CD4-positive, alpha-beta T cell treated with Interleukin-10 for 1 hour (primary cell): ENCODE measurements around the gene PUS7.
"Not testable (repeated sequence)": the region's sequence is repeated elsewhere in the genome, so short reads cannot be mapped to it uniquely, and the experiment has no call there.

Experiments used
- DNase-seq: peaks from one replicate; pipeline ENCODE4 v3.0.0-alpha.2; 2020

Gene PUS7

DNA sequence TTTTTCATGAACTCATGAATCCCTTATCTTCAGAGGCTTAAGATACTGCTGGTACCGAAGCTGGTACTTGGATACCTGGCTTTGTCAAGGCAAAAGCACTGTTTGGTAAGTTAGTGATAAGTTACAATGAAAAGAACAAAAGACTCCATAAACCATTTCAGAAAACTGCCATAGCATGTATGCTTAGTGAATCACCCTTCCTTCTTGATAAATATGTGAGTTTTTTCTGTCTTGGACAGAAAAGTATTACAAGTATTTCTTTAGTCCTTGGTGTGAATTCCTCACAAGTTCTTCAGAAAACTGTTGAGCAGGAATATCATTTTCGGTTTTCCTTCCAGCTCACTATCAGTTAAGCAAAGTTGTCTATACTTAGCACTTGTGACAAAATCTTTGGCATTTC lies 25.6 kb downstream of the PUS7 start:
- no peak for DNase-seq

GRCh38 chr7:105493923-105494315 lies 28.2 kb downstream of the PUS7 start:
- DNase-seq = no peak

DNA sequence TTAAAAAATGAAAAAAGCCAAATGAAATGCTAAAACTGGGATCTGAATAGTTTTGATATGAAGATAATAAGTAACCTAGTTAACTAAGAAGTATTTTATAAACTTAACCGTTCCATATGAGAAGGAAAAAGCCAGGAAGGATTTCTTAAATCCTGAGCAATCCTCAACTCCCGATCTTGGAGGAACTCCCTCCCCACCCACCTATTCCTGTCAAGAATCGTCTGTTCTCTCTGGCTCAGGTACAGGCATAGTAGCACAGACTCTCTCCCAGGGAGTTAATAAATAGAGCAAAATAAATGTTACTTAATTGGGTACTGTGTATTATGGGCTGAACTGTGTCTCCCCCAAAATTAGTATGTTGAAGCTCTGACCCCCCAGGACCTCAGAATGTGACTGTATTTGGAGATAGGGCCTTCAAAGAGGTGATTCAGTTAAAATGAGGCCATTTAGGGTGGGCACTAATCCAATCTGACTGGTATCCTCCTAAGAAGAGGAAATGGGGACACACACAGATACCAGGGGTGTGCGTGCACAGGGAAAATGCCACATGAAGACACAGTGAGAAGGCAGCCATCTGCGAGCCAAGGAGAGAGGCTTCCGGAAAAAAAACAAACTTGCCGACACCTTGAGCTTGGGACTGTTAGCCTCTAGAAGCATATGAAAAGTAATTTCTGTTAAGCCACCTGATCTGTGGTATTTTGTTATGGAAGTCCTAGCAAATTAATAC lies 28.7 kb downstream of the PUS7 start:
- DNase-seq = no peak

DNA sequence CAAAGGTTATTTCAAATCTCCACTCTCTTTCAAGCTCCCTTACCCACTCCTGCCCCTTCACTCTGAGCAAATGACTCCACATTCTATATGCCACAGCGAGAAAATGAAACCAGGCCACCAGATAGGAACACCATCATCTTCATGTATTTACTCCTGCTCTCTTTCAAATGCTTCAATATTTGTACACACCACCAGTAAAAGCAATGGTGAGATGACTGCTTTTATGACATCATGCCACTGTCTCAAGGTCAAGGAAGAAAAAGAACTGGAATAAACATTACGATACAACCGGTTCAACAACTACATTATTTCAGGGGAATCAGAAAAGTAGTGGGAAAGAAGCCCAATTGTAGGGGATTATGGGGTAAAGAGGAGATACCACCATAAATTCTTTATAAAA lies 32.7 kb downstream of the PUS7 start:
- DNase-seq = no peak

- DNase-seq = peak; percentile 40
Measured at GRCh38 chr7:105487579-105488571, 34.2 kb downstream of the PUS7 start.

DNA sequence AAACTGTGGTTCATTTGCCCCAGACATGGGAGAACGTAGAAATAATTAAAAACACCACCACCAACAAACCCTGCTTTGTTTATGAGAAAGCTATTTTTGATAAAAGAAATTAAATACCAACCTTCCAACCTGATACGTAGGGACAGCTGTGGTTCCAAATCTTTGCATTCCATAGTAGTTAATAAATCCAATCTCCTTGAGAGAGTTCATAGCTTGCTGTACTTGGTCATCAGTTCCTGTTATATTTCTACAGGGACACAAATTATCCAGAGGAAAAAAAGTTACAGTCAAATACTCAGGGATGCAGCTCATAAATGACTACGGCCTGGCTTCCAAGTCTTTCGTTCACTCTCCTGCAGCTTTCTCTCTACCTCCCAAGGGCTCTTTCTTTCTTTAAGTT lies 41.1 kb downstream of the PUS7 start:
- no peak for DNase-seq

- no peak for DNase-seq
Measured at GRCh38 chr7:105478606-105479005, 43.5 kb downstream of the PUS7 start.

DNA sequence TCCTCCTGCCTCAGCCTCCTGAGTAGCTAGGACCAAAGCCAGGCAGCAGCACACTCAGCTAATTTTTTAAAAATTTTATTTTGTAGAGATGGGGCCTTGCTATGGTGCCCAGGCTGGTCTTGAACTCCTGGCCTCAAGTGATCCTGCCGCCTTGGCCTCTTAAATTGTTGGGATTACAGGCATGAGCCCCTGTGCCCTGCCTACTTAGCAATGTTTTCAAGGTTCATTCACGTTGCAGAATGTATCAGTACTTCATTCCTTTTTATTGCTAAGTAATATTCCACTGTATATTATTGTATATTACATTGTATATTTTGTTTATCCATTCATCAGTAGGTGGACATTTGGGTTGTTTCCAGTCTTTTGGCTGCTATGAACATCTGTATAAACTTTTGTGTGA lies 44.2 kb downstream of the PUS7 start:
- no peak for DNase-seq

DNA sequence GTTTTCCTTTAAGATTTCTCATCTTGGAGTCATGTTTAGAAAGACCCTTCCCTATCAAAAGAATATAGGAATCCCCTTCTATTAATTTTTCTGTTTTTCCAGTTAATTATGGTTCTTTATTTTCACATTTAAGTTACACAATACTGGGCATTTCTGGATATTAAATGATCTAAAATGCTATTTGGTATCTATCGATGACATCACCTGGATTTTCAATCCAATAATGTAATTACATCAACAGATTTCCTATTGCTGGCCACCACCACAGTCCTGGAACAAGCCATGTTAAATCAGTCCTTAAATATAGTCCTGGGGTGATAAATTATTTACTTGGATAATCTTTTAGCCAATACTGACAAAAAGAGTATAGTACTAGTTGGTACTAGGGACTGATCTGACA lies 48.0 kb downstream of the PUS7 start:
- no peak for DNase-seq

- DNase-seq = no peak
Measured at GRCh38 chr7:105473163-105473562, 48.9 kb downstream of the PUS7 start.

DNA sequence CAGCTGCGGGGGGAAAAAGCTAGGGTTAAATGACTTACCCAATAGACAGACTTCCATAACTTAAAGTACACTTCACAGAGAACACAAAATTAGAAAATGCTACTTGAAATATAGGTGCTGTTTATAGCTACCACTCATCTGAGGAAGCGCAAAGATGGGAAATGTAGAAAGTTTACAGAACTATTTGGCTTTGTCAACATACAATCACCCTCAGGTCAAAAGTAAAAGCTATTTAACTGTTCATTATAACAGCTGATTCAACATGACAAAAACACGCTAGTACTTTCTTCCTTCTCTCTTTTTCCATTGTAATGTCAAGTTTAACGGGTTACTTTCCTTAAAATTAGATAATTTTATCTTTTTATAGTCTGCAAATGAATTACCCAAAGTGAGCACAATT lies 51.2 kb downstream of the PUS7 start:
- no peak for DNase-seq

DNA sequence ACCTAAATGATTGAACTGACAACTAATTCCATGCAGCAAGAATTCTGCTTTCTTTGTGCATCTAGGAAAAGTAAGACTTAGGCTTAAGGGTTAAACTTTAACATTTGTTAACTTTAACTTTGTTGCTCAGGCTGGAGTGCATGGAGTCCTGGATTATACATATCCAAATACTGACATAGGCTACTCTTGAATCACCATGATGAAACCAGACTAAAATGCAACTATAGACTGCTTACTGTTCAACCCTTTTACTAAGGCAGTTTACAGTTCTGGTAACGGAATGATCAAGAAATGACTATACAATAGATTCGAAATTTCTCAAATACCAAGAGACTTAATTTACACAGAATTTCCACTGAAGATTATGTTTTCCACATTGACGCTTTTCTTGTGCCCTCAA lies 52.0 kb downstream of the PUS7 start:
- DNase-seq = no peak

DNA sequence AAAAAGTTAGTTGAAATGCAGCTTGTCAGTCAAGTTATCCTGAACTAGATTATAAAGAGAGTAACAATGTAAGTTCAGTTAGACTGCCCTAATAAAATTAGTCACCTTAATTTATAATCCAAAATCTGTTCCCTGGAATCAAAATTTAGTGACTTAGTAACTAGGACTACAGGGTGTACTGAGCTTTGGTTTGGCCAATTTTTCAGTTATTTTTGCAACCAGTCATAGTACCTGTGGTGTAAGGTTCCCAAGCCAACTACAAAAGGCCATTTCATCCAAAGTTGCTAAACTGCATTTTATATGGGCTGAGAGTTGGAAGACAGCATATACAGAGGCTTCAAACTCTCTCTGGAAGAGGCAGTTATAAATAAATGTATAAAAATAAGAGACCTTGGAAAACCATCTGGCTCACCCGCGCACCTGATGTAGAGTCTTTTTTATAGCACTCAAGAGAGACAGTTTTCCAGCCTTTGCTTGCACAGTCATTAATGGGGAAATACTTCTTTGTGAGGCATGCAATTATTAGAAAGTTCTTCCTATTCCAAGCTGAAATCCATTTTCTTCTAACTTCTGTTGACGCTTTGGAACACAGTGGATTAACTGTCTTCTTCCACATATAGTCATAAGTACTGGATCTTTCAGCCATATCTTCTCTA lies 59.2 kb downstream of the PUS7 start:
- DNase-seq = no peak

DNA sequence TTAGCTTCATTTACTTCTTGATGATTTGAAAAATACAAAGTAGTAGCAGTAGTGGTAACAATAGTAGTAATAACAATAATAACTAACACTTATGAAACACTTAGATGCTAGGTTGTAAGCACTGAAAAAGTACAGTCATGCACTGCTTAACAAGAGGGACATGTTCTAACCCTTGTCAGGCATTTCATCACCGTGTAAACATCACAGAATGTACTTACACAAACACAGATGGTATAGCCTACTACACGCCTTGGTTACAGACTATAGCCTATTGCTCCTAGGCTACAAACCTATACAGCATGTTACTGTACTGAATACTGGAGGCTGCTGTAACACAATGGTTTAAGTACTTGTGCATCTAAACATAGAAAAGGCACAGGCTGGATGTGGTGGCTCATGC lies 60.6 kb downstream of the PUS7 start:
- no peak for DNase-seq

DNA sequence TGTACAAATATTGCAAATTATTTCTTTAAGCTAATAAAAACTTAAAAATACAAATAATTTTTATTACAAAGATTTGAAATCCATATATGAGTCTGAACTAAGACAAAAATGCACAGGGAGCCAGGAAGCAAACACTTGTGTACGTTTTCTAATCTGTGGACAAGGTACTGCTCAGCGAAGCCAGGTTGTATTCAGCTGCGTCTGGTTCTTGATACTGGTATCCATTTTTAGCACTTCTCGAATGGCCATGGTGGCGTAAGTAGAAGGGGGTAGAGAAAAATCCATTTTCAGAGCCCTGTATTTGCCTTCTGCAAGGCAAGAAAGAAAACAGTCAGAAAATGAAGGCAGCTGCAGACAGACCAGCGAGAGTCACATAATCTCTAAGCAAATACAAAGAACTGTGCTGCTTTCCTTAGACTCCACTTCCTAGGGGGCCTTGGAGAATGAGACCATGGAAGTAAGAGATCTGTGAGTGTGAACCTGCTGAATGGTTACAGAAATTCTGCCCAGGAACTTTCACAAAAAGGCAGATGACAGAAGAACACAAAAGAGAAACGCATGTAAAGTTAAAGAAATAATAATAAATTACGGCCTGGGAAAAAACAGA lies 64.3 kb downstream of the PUS7 start:
- DNase-seq = no peak

- DNase-seq = no peak
Measured at GRCh38 chr7:105454921-105455320, 67.2 kb downstream of the PUS7 start.

GRCh38 chr7:105454095-105454747 lies 67.8 kb downstream of the PUS7 start:
- DNase-seq = no peak

DNA sequence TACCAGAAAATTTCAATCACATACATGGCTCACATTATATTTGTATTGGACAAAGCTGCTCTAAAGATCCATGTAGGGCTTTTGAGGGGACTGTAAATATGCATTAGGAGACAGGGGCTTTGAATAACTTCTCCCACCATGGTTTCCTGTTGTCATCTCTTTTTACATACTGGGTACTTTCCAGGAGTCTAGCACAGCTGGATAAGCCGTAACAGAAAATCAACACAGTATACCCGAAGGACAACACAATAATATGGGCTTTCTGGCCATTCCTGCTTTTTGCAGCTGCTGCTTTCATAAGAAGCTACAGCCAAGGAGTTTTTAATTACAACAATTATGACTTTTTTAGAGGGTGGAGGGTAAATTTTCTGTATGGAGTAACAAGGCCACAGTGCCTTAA lies 70.0 kb downstream of the PUS7 start:
- DNase-seq = no peak

GRCh38 chr7:105450870-105451269 lies 71.2 kb downstream of the PUS7 start:
- not testable (repeated sequence) for DNase-seq

DNA sequence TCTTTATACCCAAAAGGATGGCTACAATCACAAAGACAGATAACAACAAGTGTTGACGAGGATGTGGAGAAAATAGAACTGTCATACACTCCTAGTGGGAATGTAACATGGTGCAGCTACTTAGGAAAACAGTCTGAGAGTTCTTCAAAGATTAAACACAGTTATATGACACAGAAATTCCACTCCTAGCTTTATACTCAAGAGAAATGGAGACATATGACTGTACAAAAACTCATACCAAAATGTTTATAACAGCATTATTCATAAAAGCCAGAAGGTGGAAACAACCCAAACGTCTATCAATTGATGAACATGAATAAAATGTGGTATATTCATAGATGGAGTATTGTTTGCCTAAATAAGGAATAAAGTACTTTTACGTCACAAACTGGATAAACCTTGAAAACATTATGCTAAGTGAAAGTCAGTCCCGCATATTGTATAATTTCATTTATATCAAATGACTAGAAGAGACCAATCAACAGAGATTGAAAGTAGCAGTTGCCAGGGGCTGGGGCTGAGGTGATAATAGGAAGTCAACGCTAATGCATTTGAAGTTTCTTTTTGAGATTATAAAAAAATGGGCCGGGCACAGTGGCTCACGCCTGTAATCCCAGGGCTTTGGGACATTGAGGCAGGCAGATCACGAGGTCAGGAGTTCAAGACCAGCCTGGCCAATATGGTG lies 71.8 kb downstream of the PUS7 start:
- no peak for DNase-seq

DNA sequence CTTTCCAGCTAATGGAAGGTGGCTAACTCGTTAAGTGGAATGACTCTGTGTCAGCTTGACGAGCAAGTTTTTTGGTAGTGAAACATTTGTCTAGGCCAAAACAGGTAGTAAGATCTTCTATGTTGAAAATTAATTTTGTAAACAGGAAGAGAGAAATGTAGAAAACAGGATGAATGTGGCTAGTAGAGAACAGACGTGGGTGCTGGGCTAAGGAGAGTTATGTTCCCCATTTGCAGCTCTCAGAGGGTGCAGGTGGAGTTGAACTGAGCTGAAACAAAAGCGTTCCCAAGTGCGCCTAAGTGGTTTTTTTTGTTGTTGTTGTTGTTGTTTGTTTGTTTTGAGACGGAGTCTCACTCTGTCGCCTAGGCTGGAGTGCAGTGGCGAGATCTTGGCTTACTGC lies 73.9 kb downstream of the PUS7 start:
- peak; percentile 6 for DNase-seq
